Kidney epithelial cell (primary cell): ENCODE measurements around the gene ST6GAL2. TPM values are rescaled to one million over a fixed set of nuclear protein-coding genes. Genes with fewer than 3 reads are reported as not detected.

Source experiments
- DNase-seq: peaks from one replicate; pipeline ENCODE4 v3.0.0-alpha.2; 2010; ENCODE audit warnings: low read depth
- H3K27me3 ChIP-seq: 2 replicates; pipeline ENCODE4 v1.6.0; 2011; ENCODE audit warnings: low read length; ENCODE audit not compliant: control insufficient read depth, insufficient read depth
- H3K36me3 ChIP-seq: 2 replicates; pipeline ENCODE4 v1.5.1; 2011; ENCODE audit warnings: low read length; ENCODE audit not compliant: control insufficient read depth, insufficient read depth
- H3K4me3 ChIP-seq: 2 replicates; pipeline ENCODE4 v1.5.1; 2011; ENCODE audit warnings: low read depth, mild to moderate bottlenecking, control low read depth, low read length
- total RNA-seq: library from RNA; depleted of rRNA; stranded (reverse); fragments of >200 nt; gene quantifications from 2 replicates; pipeline ENCODE4 v1.2.3, GENCODE V29; 2015
- TF ChIP-seq, protein P1 (sequence below): IDR thresholded peaks from 2 replicates; pipeline ENCODE4 v1.5.1; 2011; ENCODE audit warnings: mild to moderate bottlenecking, moderate library complexity, low read length, control low read depth, inconsistent platforms; ENCODE audit not compliant: insufficient read depth, poor library complexity, severe bottlenecking

The ST6GAL2 gene
- total RNA-seq, 1 donor from 2014 or later = 4.5 TPM

DNA sequence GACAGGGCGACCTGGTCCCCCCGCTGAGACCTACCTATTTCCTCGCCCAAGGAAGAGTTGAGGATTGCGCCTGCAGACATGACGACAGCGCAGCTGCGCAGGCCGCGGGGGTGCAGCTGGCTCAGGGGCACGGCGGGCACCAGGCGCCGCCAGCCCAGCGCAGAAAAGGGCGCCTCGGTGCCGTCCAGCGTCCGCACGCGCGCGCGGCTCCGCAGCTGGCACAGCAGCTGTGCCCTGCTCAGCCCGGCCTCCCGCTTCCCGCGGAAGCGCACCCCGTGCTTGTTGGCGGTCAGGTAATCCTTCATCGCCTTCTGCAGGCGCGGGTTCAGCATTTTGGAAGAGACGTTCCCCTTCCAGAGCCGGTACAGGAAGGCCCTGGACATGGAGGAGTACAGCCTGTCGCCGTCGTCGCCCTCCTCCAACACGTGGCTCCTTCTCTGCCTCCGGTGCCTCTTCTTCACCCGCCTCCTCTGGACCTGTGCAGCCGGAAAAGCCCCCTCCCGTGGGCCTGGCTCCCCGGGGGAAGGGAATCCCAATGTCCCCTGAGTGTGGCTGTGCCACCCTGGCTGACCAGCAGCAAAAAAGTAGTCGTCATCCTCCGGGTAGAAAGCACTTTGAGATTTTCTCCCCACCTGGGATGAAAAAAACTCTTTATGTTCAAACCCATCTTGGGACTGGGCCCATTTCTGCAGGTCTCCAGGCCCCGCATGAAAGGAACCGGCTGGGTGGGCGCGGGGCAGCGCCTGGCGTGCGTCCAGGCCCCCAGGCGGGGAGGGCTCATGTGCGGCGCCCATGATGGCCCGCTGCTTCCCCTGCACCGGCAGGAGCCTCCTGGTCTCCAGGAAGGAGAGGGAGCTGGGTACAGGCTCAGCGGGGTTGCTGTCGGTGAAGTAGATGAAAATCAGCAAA is 42.7 kb downstream of the ST6GAL2 start:
- no peak for DNase-seq
- no peak overlapping the region for H3K4me3 ChIP-seq
- H3K27me3 ChIP-seq = no peaks in the 10 kb centered on the region
- TF ChIP-seq, protein P1, sequence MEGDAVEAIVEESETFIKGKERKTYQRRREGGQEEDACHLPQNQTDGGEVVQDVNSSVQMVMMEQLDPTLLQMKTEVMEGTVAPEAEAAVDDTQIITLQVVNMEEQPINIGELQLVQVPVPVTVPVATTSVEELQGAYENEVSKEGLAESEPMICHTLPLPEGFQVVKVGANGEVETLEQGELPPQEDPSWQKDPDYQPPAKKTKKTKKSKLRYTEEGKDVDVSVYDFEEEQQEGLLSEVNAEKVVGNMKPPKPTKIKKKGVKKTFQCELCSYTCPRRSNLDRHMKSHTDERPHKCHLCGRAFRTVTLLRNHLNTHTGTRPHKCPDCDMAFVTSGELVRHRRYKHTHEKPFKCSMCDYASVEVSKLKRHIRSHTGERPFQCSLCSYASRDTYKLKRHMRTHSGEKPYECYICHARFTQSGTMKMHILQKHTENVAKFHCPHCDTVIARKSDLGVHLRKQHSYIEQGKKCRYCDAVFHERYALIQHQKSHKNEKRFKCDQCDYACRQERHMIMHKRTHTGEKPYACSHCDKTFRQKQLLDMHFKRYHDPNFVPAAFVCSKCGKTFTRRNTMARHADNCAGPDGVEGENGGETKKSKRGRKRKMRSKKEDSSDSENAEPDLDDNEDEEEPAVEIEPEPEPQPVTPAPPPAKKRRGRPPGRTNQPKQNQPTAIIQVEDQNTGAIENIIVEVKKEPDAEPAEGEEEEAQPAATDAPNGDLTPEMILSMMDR = no peak
- no peaks in the 10 kb centered on the region for H3K36me3 ChIP-seq

DNA sequence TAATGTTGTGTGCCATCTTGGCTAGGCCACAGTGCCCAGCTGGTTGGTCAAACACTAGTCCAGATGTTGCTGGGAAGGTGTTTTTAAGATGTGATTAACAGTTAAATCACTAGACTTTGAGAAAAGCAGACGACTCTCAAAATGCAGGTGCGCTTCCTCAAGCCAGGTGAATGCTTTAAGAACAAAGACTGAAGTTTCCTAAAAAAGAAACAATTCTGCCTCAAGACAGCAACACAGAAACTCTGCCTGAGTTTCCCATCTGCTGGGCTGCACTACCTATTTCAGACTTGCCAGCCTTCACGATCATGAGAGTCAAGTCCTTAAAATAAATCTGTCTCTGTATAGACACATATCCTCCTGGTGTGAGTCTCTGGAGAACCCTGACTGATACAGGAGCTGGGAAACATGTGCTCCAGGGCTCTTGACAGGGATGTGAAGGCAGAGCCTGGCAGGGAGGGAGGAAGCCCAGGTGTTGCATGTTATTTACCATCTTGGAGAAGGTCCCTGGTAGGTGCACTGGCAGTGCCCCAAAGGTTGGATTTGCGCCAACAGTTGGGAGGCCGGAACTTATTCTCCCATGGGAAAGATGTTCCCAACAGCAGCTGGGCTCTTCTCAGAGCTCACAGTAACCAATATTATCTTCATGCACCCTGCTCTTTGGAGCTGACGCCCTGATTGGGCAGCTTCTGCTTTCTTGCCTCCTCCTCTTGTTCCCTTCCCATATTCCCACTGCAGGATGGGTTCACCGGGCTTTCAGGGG is 43.9 kb downstream of the ST6GAL2 start:
- TF ChIP-seq, protein P1 = no peak
- DNase-seq = no peak
- H3K4me3 ChIP-seq = no peak overlapping the region
- H3K36me3 ChIP-seq = no peaks in the 10 kb centered on the region
- H3K27me3 ChIP-seq = no peaks in the 10 kb centered on the region

DNA sequence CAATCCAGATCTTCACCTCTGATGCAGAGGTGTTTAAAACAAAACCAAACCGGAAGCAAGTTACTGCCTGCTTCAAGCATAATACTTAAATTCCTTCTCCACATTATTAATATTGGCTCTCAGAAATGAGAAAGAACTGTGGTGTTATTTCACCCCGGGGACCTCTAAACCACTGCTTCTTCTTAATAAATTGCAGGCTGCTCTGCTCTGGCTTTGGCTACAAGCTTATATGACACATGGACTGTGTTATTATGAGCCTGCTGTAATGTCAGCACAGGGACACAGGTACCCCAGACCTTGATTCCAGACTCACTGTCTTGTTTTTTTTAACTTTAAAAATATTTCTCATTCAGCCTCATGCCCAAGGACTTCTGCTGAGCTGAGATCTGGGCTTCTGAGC is 45.1 kb downstream of the ST6GAL2 start:
- Histone ChIP-seq H3K4me3 (no peak overlapping the region), H3K27me3 (no peaks in the 10 kb centered on the region), H3K36me3 (no peaks in the 10 kb centered on the region)
- TF ChIP-seq, protein P1 = no peak
- DNase-seq = no peak

DNA sequence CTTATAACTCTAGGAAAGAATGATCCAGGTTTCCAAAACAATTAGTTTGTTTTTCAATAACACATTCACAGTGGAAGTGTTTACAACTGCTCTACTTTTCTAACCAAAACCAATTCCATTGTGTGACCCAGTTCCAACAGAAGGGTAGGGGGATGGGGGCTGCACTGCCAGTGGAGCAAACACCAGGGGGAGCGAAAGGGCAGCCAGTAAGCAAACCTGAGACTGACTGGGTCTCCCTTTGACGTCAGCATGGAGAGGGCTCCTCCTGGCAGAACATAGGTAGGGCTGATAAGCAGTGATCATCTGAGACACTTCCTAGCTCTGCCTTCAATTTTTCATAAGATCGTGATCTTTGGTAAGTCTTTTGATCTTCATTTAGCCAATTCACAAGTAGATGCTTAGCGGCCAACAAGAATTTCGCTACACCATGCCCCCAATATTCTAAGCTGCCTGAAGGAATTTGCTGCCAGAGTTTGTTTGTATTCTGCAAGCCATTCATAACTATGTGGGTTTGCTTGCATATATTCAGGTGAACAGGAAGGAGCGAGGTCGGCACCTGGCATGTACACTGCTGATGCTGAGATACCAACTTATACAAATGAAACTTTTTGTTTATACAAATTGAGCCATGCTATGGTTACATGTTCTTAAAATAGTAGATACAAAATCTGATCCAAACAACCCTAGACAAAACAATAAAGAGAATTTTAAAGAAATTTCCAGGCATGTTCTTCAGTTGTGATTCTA is 45.9 kb downstream of the ST6GAL2 start:
- Histone ChIP-seq H3K4me3 (no peak overlapping the region), H3K27me3 (no peaks in the 10 kb centered on the region), H3K36me3 (no peaks in the 10 kb centered on the region)
- no peak for DNase-seq
- TF ChIP-seq, protein P1 = peak; percentile 40

DNA sequence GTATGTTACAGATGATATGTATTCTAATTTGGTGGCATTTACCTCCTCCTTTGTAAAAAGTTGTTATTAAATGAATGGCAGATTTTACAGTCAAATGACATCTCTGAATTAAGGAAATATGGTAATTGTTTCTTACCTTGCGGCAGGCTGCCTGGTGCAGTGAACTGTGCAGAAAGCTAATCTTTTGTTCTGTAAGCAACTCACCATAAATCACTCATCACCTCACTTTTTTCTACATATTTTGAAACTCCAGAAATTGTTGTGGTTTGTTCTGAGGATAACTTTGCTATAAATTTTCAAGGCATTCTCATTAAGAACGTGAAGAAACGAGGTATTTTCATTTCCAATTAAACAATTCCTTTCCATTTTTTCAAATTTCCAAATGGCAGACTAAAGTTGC is 52.7 kb downstream of the ST6GAL2 start:
- Histone ChIP-seq H3K4me3 (no peak overlapping the region), H3K27me3 (peaks cover 2% of the 10 kb centered on the region), H3K36me3 (no peaks in the 10 kb centered on the region)
- DNase-seq = no peak
- TF ChIP-seq, protein P1 = no peak
